ENCODE results near the gene ATF1.

DNA sequence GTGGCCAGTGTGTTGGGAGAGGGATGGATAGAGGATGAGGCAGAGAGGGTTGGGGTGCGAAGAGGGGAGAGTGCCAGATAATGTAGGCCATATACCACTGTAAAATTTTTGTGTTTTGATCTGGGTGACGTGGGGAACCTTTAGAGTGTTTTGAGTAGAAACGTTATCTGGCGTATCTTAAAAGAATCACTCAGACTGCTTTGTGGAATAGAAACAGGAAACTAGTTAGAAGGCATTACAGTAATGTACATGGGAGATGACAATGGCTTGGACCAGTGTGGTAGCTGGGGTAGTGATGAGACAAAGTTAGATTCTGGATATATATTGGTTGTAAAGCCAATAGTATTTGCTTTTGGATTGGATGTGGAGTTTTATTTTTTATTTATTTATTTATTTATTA is 20.6 kb downstream of the ATF1 start:
- TF ChIP-seq, protein P1, sequence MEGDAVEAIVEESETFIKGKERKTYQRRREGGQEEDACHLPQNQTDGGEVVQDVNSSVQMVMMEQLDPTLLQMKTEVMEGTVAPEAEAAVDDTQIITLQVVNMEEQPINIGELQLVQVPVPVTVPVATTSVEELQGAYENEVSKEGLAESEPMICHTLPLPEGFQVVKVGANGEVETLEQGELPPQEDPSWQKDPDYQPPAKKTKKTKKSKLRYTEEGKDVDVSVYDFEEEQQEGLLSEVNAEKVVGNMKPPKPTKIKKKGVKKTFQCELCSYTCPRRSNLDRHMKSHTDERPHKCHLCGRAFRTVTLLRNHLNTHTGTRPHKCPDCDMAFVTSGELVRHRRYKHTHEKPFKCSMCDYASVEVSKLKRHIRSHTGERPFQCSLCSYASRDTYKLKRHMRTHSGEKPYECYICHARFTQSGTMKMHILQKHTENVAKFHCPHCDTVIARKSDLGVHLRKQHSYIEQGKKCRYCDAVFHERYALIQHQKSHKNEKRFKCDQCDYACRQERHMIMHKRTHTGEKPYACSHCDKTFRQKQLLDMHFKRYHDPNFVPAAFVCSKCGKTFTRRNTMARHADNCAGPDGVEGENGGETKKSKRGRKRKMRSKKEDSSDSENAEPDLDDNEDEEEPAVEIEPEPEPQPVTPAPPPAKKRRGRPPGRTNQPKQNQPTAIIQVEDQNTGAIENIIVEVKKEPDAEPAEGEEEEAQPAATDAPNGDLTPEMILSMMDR (IDR thresholded peaks at IDR 0.05; ENCODE audit: low read length) = no peak
- no peak for TF ChIP-seq EZH2 (IDR thresholded peaks at IDR 0.05; ENCODE audit: borderline replicate concordance, low read length)

Measured in OCI-LY1 (cell line).